H9 (cell line): Measurements from ENCODE around the gene HAPLN2. TPM values are rescaled to one million over a fixed set of nuclear protein-coding genes. Genes with fewer than 3 reads are reported as not detected.

ENCODE experiments used
- DNase-seq: peaks from one replicate; pipeline ENCODE4 v3.0.0-alpha.2; 2017
- H2AFZ ChIP-seq: one replicate; pipeline ENCODE4 v1.6.1; 2013; ENCODE audit warnings: mild to moderate bottlenecking, low read length, control low read depth, moderate library complexity
- H2AK5ac ChIP-seq: 2 replicates; pipeline ENCODE4 v1.6.1; 2013; ENCODE audit warnings: low read length, control low read depth, mixed read lengths; ENCODE audit not compliant: insufficient read length
- H2BK120ac ChIP-seq: one replicate; pipeline ENCODE4 v1.6.1; 2013; ENCODE audit warnings: low read depth, mild to moderate bottlenecking, low read length, control low read depth, inconsistent platforms; ENCODE audit not compliant: poor library complexity, severe bottlenecking
- H2BK12ac ChIP-seq: 2 replicates; pipeline ENCODE4 v1.6.1; 2013; ENCODE audit warnings: low read length, control low read depth, mixed read lengths, low read depth; ENCODE audit not compliant: insufficient read length
- H2BK15ac ChIP-seq: 2 replicates; pipeline ENCODE4 v1.6.1; 2013; ENCODE audit warnings: low read depth, low read length, control low read depth
- H2BK20ac ChIP-seq: one replicate; pipeline ENCODE4 v1.6.1; 2013; ENCODE audit warnings: low read depth, mild to moderate bottlenecking, low read length, control low read depth, inconsistent platforms; ENCODE audit not compliant: poor library complexity, severe bottlenecking
- H2BK5ac ChIP-seq: 2 replicates; pipeline ENCODE4 v1.6.1; 2013; ENCODE audit warnings: low read length, control low read depth, mixed read lengths; ENCODE audit not compliant: insufficient read length
- H3K14ac ChIP-seq: 2 replicates; pipeline ENCODE4 v1.6.1; 2013; ENCODE audit warnings: low read length, control low read depth; ENCODE audit not compliant: insufficient read depth
- H3K18ac ChIP-seq: 2 replicates; pipeline ENCODE4 v1.6.1; 2013; ENCODE audit warnings: low read depth, mild to moderate bottlenecking, mixed read lengths, low read length, control low read depth; ENCODE audit not compliant: insufficient read length
- H3K23ac ChIP-seq: 2 replicates; pipeline ENCODE4 v1.6.1; 2013; ENCODE audit warnings: low read length, control low read depth, mixed read lengths, low read depth; ENCODE audit not compliant: insufficient read length
- H3K23me2 ChIP-seq: 2 replicates; pipeline ENCODE4 v1.6.1; 2013; ENCODE audit warnings: low read depth, mild to moderate bottlenecking, mixed read lengths, low read length, control low read depth; ENCODE audit not compliant: insufficient read length, poor library complexity, severe bottlenecking
- H3K27ac ChIP-seq: 2 replicates; pipeline ENCODE4 v1.5.1; 2013; ENCODE audit warnings: low read length, control low read depth, mixed read lengths, low read depth; ENCODE audit not compliant: insufficient read length
- H3K27me3 ChIP-seq: 2 replicates; pipeline ENCODE4 v1.6.1; 2013; ENCODE audit warnings: low read length, control low read depth, inconsistent platforms; ENCODE audit not compliant: insufficient read depth
- H3K4ac ChIP-seq: 2 replicates; pipeline ENCODE4 v1.6.1; 2013; ENCODE audit warnings: low read depth, mild to moderate bottlenecking, control low read depth, inconsistent platforms, low read length, moderate library complexity
- H3K4me1 ChIP-seq: 2 replicates; pipeline ENCODE4 v1.6.1; 2013; ENCODE audit warnings: low read length, control low read depth, inconsistent platforms; ENCODE audit not compliant: insufficient read depth
- H3K4me2 ChIP-seq: 2 replicates; pipeline ENCODE4 v1.6.1; 2013; ENCODE audit warnings: low read length, control low read depth, mixed read lengths; ENCODE audit not compliant: insufficient read length, insufficient read depth
- H3K56ac ChIP-seq: 2 replicates; pipeline ENCODE4 v1.6.1; 2013; ENCODE audit warnings: low read depth, mild to moderate bottlenecking, mixed read lengths, low read length, control low read depth; ENCODE audit not compliant: insufficient read length
- H3K79me1 ChIP-seq: 2 replicates; pipeline ENCODE4 v1.6.1; 2013; ENCODE audit warnings: low read depth, mild to moderate bottlenecking, moderate library complexity, low read length, control low read depth, inconsistent platforms; ENCODE audit not compliant: insufficient read depth, poor library complexity, severe bottlenecking
- H3K79me2 ChIP-seq: 2 replicates; pipeline ENCODE4 v1.6.1; 2013; ENCODE audit warnings: low read length, control low read depth, inconsistent platforms; ENCODE audit not compliant: insufficient read depth
- H3K9ac ChIP-seq: 2 replicates; pipeline ENCODE4 v1.6.1; 2013; ENCODE audit warnings: low read length, control low read depth, mixed read lengths; ENCODE audit not compliant: insufficient read length; ENCODE audit errors: extremely low read depth
- H3K9me3 ChIP-seq: one replicate; pipeline ENCODE4 v1.6.1; 2013; ENCODE audit warnings: low read depth, low read length, inconsistent platforms; ENCODE audit not compliant: control insufficient read depth
- H3T11ph ChIP-seq: one replicate; pipeline ENCODE4 v1.6.1; 2013; ENCODE audit warnings: mild to moderate bottlenecking, low read length, control low read depth, inconsistent platforms
- H4K20me1 ChIP-seq: one replicate; pipeline ENCODE4 v1.6.1; 2013; ENCODE audit not compliant: control insufficient read depth, insufficient read length, insufficient read depth
- H4K5ac ChIP-seq: 2 replicates; pipeline ENCODE4 v1.6.1; 2013; ENCODE audit warnings: low read depth, mild to moderate bottlenecking, mixed read lengths, low read length, control low read depth; ENCODE audit not compliant: insufficient read length
- H4K8ac ChIP-seq: replicated peaks from 2 replicates; pipeline ENCODE4 v1.6.1; 2013; ENCODE audit warnings: low read length, control low read depth, mixed read lengths, low read depth; ENCODE audit not compliant: insufficient read length
- H4K91ac ChIP-seq: 2 replicates; pipeline ENCODE4 v1.6.1; 2013; ENCODE audit warnings: low read depth, mild to moderate bottlenecking, moderate library complexity, mixed read lengths, low read length, control low read depth; ENCODE audit not compliant: insufficient read length
- H3K27ac Mint-ChIP-seq, 3 experiments: 2 replicates in 2 of 3; 3 replicates in 1 of 3; pipeline ENCODE4 v1.8.0; 2020 to 2021; ENCODE audit warnings: mixed read lengths in 3 of 3, mild to moderate bottlenecking in 1 of 3, moderate library complexity in 1 of 3
- H3K27me3 Mint-ChIP-seq: 2 replicates; pipeline ENCODE4 v1.8.0; 2021; ENCODE audit warnings: low read depth, mild to moderate bottlenecking, moderate library complexity, mixed read lengths
- H3K36me3 Mint-ChIP-seq, 3 experiments: 2 replicates in 2 of 3; 3 replicates in 1 of 3; pipeline ENCODE4 v1.8.0; 2020 to 2021; ENCODE audit warnings: low read depth in 3 of 3, mixed read lengths in 3 of 3; ENCODE audit not compliant: insufficient read depth in 1 of 3
- H3K4me1 Mint-ChIP-seq, 2 experiments: 2 replicates each; pipeline ENCODE4 v1.8.0; 2020; ENCODE audit warnings: mixed read lengths in 2 of 2
- H3K4me3 Mint-ChIP-seq, 2 experiments: 2 replicates in 1 of 2; 3 replicates in 1 of 2; pipeline ENCODE4 v1.8.0; 2020 to 2021; ENCODE audit warnings: mild to moderate bottlenecking in 2 of 2, mixed read lengths in 2 of 2, moderate library complexity in 1 of 2
- H3K9me3 Mint-ChIP-seq, 2 experiments: 2 replicates in 1 of 2; 3 replicates in 1 of 2; pipeline ENCODE4 v1.8.0; 2020; ENCODE audit warnings: mild to moderate bottlenecking in 2 of 2, mixed read lengths in 2 of 2, moderate library complexity in 1 of 2
- CTCF ChIP-seq: fragments of 200-600 bp; sonication (generic); conservative IDR thresholded peaks from 3 replicates; pipeline ENCODE4 v1.8.0; 2021; ENCODE audit warnings: antibody characterized with exemption, mild to moderate bottlenecking
- WGBS: extraction: QIAGEN DNeasy Blood & Tissue Kit; methylation state at CpG from one replicate; pipeline ENCODE4 v1.1.7; 2013; ENCODE audit warnings: missing lambda C conversion rate, low lambda C conversion rate, mixed read lengths; ENCODE audit not compliant: insufficient read length; ENCODE audit errors: extremely low coverage; 5-methylcytosine and 5-hydroxymethylcytosine counted together
- total RNA-seq: library from RNA; stranded (reverse); gene quantifications from 2 replicates; pipeline ENCODE4 v1.2.1, GENCODE V29; 2021

The HAPLN2 gene
- total RNA-seq, 1 experiment from 2014 or later, result 0.46 TPM

GRCh38 chr1:156596426-156596825 lies 22.8 kb upstream of the HAPLN2 start:
- Histone ChIP-seq H2BK20ac (no peak overlapping the region), H2AFZ (no peak overlapping the region), H4K5ac (no peak overlapping the region), H4K20me1 (peaks cover 2% of the 10 kb centered on the region), H3K14ac (no peak overlapping the region), H3K4me1 (no peaks in the 10 kb centered on the region), H3T11ph (no peak overlapping the region), H2BK5ac (no peak overlapping the region), H3K56ac (no peak overlapping the region), H4K91ac (no peak overlapping the region), H3K4ac (no peak overlapping the region), H2AK5ac (no peak overlapping the region), H3K9me3 (no peaks in the 10 kb centered on the region), H3K4me2 (no peak overlapping the region), H3K27ac (no peak overlapping the region), H3K18ac (no peak overlapping the region), H2BK12ac (no peak overlapping the region), H3K79me2 (no peaks in the 10 kb centered on the region; the same call in 1 of the 2 replicates), H3K79me1 (no peaks in the 10 kb centered on the region), H2BK120ac (no peak overlapping the region), H3K23ac (no peak overlapping the region), H3K9ac (no peak overlapping the region), H2BK15ac (no peak overlapping the region), H4K8ac (no peak overlapping the region), H3K27me3 (no peaks in the 10 kb centered on the region), H3K23me2 (peaks cover under 1% of the 10 kb centered on the region)
- H3K4me3 Mint-ChIP-seq, result no peak overlapping the region
- H3K27me3 Mint-ChIP-seq, result no peaks in the 10 kb centered on the region
- no peak for DNase-seq
- no peak overlapping the region; a peak in 1 of 7 replicates for H3K27ac Mint-ChIP-seq
- peaks cover 12 to 18% of the 10 kb centered on the region in 2 experiments for H3K4me1 Mint-ChIP-seq
- TF ChIP-seq CTCF, result no peak
- peaks cover 32 to 75% (median 56%) of the 10 kb centered on the region in 3 experiments; a peak in 6 of 7 replicates for H3K36me3 Mint-ChIP-seq
- WGBS, result no CpG with 5 or more reads among the region's 3 CpGs
- H3K9me3 Mint-ChIP-seq, result no peaks in the 10 kb centered on the region; a peak in 1 of 5 replicates
